GM12878 (cell line): ENCODE measurements around the gene PDE7B.

Source experiments
- CTCF ChIP-seq, 3 experiments: IDR thresholded peaks in 2 of 3; conservative IDR thresholded peaks in 1 of 3; 2 replicates each; pipeline ENCODE4 v1.5.1; 2011; ENCODE audit warnings: low read depth in 3 of 3, low read length in 3 of 3, mild to moderate bottlenecking in 3 of 3, control low read depth in 2 of 3, moderate library complexity in 2 of 3, inconsistent platforms in 1 of 3, mixed read lengths in 1 of 3; ENCODE audit not compliant: control insufficient read depth in 2 of 3, insufficient read depth in 1 of 3; ENCODE audit errors: extremely low read depth in 1 of 3
- FOS ChIP-seq: IDR thresholded peaks from 3 replicates; pipeline ENCODE4 v1.6.1; 2011; ENCODE audit warnings: borderline replicate concordance; ENCODE audit not compliant: insufficient read length; ENCODE audit errors: extremely low read depth
- HDGF ChIP-seq: fragments of 450-650 bp; IDR thresholded peaks from 2 replicates; pipeline ENCODE4 v1.6.1; 2016; ENCODE audit warnings: antibody characterized with exemption
- JUND ChIP-seq: IDR thresholded peaks from 2 replicates; pipeline ENCODE4 v1.6.1; 2012; ENCODE audit warnings: low read depth, mild to moderate bottlenecking, low read length, improper control_type of control experiment, moderate library complexity
- MYC ChIP-seq: IDR thresholded peaks from 2 replicates; pipeline ENCODE4 v1.6.1; 2011; ENCODE audit warnings: mild to moderate bottlenecking, low read length, moderate library complexity, inconsistent platforms; ENCODE audit not compliant: insufficient read depth, insufficient replicate concordance, insufficient read length, severe bottlenecking
- NKRF ChIP-seq: fragments of 450-650 bp; conservative IDR thresholded peaks from 2 replicates; pipeline ENCODE4 v1.6.1; 2017; ENCODE audit warnings: mild to moderate bottlenecking, moderate library complexity
- PRDM15 ChIP-seq: fragments of 450-650 bp; formaldehyde crosslinking; IDR thresholded peaks from 2 replicates; pipeline ENCODE4 v1.4.0; 2020; ENCODE audit warnings: mild to moderate bottlenecking, moderate library complexity
- TAF1 ChIP-seq: IDR thresholded peaks from 2 replicates; pipeline ENCODE4 v1.6.1; 2011; ENCODE audit warnings: mild to moderate bottlenecking, low read depth, low read length, borderline replicate concordance
- ZNF274 ChIP-seq: IDR thresholded peaks from one replicate; pipeline ENCODE4 v1.8.0; 2011; ENCODE audit not compliant: insufficient read length, insufficient read depth

- TF ChIP-seq MYC (no peak), ZNF274 (no peak), FOS (no peak), NKRF (no peak), TAF1 (no peak), JUND (no peak), CTCF (IDR thresholded peaks at IDR 0.05 in 2 of 3, conservative IDR thresholded peaks at IDR 0.05 in 1 of 3; ENCODE audit: control insufficient read depth in 2 of 3, extremely low read depth in 1 of 3, insufficient read depth in 1 of 3, low read depth in 3 of 3, low read length in 3 of 3) (no peak), HDGF (no peak), PRDM15 (no peak)
Observed at GRCh38 chr6:135944120-135944519, 92.6 kb downstream of the PDE7B start.
